Endothelial cell of umbilical vein (primary cell): ENCODE data around the gene FSD2.

Experiments
- EZH2 ChIP-seq: IDR thresholded peaks from 2 replicates; pipeline ENCODE4 v1.6.1; 2012; ENCODE audit warnings: borderline replicate concordance, low read depth, mild to moderate bottlenecking, moderate library complexity, low read length, inconsistent platforms; ENCODE audit not compliant: severe bottlenecking
- GATA2 ChIP-seq: IDR thresholded peaks from 2 replicates; pipeline ENCODE4 v1.7.0; 2011; ENCODE audit warnings: low read depth, mild to moderate bottlenecking, moderate library complexity, mixed read lengths, low read length; ENCODE audit not compliant: insufficient read length, insufficient read depth
- JUN ChIP-seq: IDR thresholded peaks from 2 replicates; pipeline ENCODE4 v1.6.1; 2011; ENCODE audit warnings: borderline replicate concordance, low read depth; ENCODE audit not compliant: insufficient read length, insufficient read depth
- MYC ChIP-seq: IDR thresholded peaks from one replicate; pipeline ENCODE4 v1.6.1; 2011; ENCODE audit warnings: mild to moderate bottlenecking, low read depth, low read length
- TF ChIP-seq, protein P1 (sequence below), 2 donors: IDR thresholded peaks; 1 replicate in 1 of 2; 2 replicates in 1 of 2; pipeline ENCODE4 v1.5.1; 2011; ENCODE audit warnings: low read length in 2 of 2, mild to moderate bottlenecking in 2 of 2, moderate library complexity in 2 of 2, control low read depth in 1 of 2, inconsistent platforms in 1 of 2, low read depth in 1 of 2; ENCODE audit not compliant: insufficient read depth in 1 of 2; ENCODE audit errors: extremely low read depth in 1 of 2

DNA sequence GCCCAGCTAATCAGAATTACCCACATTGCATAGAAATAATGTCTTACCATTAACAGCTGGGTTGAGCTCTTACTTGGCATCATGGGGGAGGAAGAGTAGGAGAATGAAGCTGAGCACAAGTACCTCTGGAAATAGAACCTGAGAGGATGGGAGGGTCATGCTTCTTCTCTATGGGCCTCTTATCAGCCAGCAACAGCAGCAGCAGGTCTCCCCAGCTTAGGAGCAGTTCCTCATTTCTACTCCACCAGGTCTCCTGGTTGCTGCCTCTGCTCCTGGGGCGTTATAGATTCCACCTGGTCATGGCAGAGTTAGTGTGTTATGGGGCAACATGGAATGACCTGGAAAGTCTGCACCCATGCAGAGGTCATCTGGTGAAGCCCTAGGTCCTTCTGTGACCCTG, 3.4 kb downstream of the FSD2 start:
- TF ChIP-seq, protein P1, sequence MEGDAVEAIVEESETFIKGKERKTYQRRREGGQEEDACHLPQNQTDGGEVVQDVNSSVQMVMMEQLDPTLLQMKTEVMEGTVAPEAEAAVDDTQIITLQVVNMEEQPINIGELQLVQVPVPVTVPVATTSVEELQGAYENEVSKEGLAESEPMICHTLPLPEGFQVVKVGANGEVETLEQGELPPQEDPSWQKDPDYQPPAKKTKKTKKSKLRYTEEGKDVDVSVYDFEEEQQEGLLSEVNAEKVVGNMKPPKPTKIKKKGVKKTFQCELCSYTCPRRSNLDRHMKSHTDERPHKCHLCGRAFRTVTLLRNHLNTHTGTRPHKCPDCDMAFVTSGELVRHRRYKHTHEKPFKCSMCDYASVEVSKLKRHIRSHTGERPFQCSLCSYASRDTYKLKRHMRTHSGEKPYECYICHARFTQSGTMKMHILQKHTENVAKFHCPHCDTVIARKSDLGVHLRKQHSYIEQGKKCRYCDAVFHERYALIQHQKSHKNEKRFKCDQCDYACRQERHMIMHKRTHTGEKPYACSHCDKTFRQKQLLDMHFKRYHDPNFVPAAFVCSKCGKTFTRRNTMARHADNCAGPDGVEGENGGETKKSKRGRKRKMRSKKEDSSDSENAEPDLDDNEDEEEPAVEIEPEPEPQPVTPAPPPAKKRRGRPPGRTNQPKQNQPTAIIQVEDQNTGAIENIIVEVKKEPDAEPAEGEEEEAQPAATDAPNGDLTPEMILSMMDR (IDR thresholded peaks at IDR 0.05; ENCODE audit: extremely low read depth in 1 of 2, insufficient read depth in 1 of 2, low read depth in 1 of 2, low read length in 2 of 2), result no peak
- TF ChIP-seq EZH2 (no peak), GATA2 (no peak), MYC (no peak), JUN (no peak)
